ENCODE data around the gene RTN4RL2.

Gene RTN4RL2

GRCh38 chr11:57474017-57474802 is 13.9 kb downstream of the RTN4RL2 start:
- Histone ChIP-seq H3K9me3 (ENCODE audit: insufficient read depth, low read length) (no peaks in the 10 kb centered on the region), H3K36me3 (ENCODE audit: low read length) (no peaks in the 10 kb centered on the region), H2AFZ (ENCODE audit: low read depth, low read length, severe bottlenecking) (no peak overlapping the region), H3K9me2 (replicated peaks; ENCODE audit: insufficient read depth, low read length) (no peaks in the 10 kb centered on the region), H4K20me1 (ENCODE audit: low read depth, low read length) (no peaks in the 10 kb centered on the region), H3K9ac (ENCODE audit: low read length) (no peak overlapping the region), H3K4me2 (ENCODE audit: low read depth, low read length, poor library complexity, severe bottlenecking) (no peak overlapping the region), H3K27me3 (ENCODE audit: low read length) (no peaks in the 10 kb centered on the region), H3K79me2 (ENCODE audit: insufficient read depth, low read length) (no peaks in the 10 kb centered on the region), H3K4me3 (ENCODE audit: insufficient read depth, low read length, poor library complexity, severe bottlenecking) (no peak overlapping the region), H3F3A (ENCODE audit: insufficient read depth) (no peaks in the 10 kb centered on the region), H3K27ac (ENCODE audit: low read depth, low read length) (no peak overlapping the region)
- no peak for TF ChIP-seq EZH2phosphoT487 (conservative IDR thresholded peaks at IDR 0.05; ENCODE audit: low read length)
- no peak for TF ChIP-seq CTCF (IDR thresholded peaks at IDR 0.05; ENCODE audit: insufficient read depth, low read length, poor library complexity, severe bottlenecking)

GRCh38 chr11:57474803-57475115 is 14.4 kb downstream of the RTN4RL2 start:
- H3K4me2 ChIP-seq (ENCODE audit: low read depth, low read length, poor library complexity, severe bottlenecking) = no peak overlapping the region

GRCh38 chr11:57475191-57475590 is 14.9 kb downstream of the RTN4RL2 start:
- Histone ChIP-seq H3K4me3 (ENCODE audit: insufficient read depth, low read length, poor library complexity, severe bottlenecking) (no peak overlapping the region), H3K27ac (ENCODE audit: low read depth, low read length) (no peak overlapping the region), H3K9me3 (ENCODE audit: insufficient read depth, low read length) (no peaks in the 10 kb centered on the region), H2AFZ (ENCODE audit: low read depth, low read length, severe bottlenecking) (no peak overlapping the region), H3F3A (ENCODE audit: insufficient read depth) (no peaks in the 10 kb centered on the region), H4K20me1 (ENCODE audit: low read depth, low read length) (no peaks in the 10 kb centered on the region), H3K9ac (ENCODE audit: low read length) (no peak overlapping the region), H3K9me2 (replicated peaks; ENCODE audit: insufficient read depth, low read length) (no peaks in the 10 kb centered on the region), H3K36me3 (ENCODE audit: low read length) (no peaks in the 10 kb centered on the region), H3K27me3 (ENCODE audit: low read length) (no peaks in the 10 kb centered on the region), H3K4me2 (ENCODE audit: low read depth, low read length, poor library complexity, severe bottlenecking) (no peak overlapping the region), H3K79me2 (ENCODE audit: insufficient read depth, low read length) (no peaks in the 10 kb centered on the region)
- TF ChIP-seq CTCF (IDR thresholded peaks at IDR 0.05; ENCODE audit: insufficient read depth, low read length, poor library complexity, severe bottlenecking) = no peak
- no peak for TF ChIP-seq EZH2phosphoT487 (conservative IDR thresholded peaks at IDR 0.05; ENCODE audit: low read length)

More at GRCh38 chr11:57474803-57475115, 14.4 kb downstream of the RTN4RL2 start:
- TF ChIP-seq CTCF (IDR thresholded peaks at IDR 0.05; ENCODE audit: insufficient read depth, low read length, poor library complexity, severe bottlenecking) (no peak), EZH2phosphoT487 (conservative IDR thresholded peaks at IDR 0.05; ENCODE audit: low read length) (no peak)
- Histone ChIP-seq H3K9ac (ENCODE audit: low read length) (no peak overlapping the region), H3K9me2 (replicated peaks; ENCODE audit: insufficient read depth, low read length) (no peaks in the 10 kb centered on the region), H2AFZ (ENCODE audit: low read depth, low read length, severe bottlenecking) (no peak overlapping the region), H3K36me3 (ENCODE audit: low read length) (no peaks in the 10 kb centered on the region), H4K20me1 (ENCODE audit: low read depth, low read length) (no peaks in the 10 kb centered on the region), H3K4me3 (ENCODE audit: insufficient read depth, low read length, poor library complexity, severe bottlenecking) (no peak overlapping the region), H3K27ac (ENCODE audit: low read depth, low read length) (no peak overlapping the region), H3K79me2 (ENCODE audit: insufficient read depth, low read length) (no peaks in the 10 kb centered on the region), H3K27me3 (ENCODE audit: low read length) (no peaks in the 10 kb centered on the region), H3F3A (ENCODE audit: insufficient read depth) (no peaks in the 10 kb centered on the region), H3K9me3 (ENCODE audit: insufficient read depth, low read length) (no peaks in the 10 kb centered on the region)

All from SU-DHL-6 (cell line).